ENCODE results near the gene RCE1. TPM values are rescaled to one million over a fixed set of nuclear protein-coding genes. Genes with fewer than 3 reads are reported as not detected.

The RCE1 gene
- total and polyA plus RNA-seq, 10 donors, result 10.0 to 27.9 (median 17.7) TPM

DNA sequence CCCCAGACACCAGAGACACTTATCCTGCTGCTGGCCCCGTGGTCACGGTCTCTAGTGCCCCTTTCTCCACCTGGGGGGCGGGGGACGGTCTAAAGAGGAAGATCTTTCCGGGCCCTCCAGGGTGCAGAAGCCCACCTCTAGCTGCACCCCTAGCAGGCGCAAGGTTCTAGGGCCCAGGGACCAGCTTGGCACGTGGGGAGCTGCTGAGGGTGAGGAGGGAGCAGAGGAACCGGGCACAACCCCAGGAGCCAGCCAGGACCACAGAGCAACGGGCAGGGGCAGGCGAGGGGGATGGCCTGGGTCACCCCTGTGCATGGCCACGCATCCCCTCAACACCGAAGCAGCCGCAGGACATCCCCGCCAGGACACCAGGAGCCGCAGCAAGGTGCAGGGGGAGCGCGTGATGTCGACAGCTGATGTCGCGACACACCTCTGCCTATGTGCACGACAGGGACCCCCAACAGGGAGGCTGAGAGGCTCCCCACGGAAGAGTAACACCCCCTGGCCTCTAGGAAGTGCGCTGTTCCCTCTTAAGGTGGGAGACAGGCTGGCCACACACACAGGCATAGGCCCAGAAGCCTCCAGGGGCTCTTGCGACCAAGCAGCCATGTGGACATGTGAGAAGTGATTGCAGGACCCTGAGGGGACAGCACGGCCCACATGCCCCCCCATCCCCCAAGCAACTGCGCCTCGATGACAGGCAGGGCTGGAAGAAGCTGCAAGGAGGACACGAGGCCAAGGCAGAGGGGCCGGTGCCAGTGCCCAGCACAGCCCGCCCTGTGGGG, 18.7 kb downstream of the RCE1 start:
- DNase-seq, result no peak

DNA sequence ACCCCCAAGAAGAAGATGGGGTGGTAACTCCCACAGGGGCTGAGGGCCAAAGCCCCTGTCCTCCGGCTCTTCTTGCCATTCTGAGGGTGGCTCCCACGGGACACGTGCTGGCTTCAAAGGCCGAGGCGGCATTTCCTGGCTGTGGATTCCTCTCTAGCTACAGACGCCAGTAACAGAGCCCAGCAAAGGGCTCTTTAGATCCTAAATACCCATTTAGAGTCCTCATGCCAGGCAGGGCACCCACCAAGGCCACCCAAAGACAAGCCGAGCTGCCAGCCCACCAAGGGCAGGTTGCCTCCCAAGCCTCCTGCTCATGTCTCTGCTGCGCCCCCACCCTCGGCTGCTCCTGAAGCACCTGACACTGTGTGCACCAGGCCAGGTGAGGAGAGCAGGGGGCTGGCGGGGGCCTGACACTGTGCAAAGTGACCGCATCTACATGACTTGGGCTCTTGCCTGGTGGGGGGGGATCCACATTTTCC, 19.4 kb downstream of the RCE1 start:
- DNase-seq, result no peak
- peaks cover 0 to 22% (median 2%) of the 10 kb centered on the region in 6 donors for H3K36me3 ChIP-seq
- intact Hi-C loops (cut with DNase I; ENCODE audit: low total_unique reads), result no loop called here
- WGBS, 5 donors, result 77 to 88% (median 86%) methylated on average over 5 to 11 of the region's 11 CpGs
- no peaks in the 10 kb centered on the region for H3K27me3 ChIP-seq (replicated peaks in 1 of 7)
- H3K4me3 ChIP-seq, result no peak overlapping the region
- H3K27ac ChIP-seq, result no peak overlapping the region
- peaks cover 0 to 45% (median 20%) of the 10 kb centered on the region in 6 donors for H3K4me1 ChIP-seq
- no peak for TF ChIP-seq POLR2AphosphoS5 (IDR thresholded peaks at IDR 0.05)
- TF ChIP-seq, protein P1, sequence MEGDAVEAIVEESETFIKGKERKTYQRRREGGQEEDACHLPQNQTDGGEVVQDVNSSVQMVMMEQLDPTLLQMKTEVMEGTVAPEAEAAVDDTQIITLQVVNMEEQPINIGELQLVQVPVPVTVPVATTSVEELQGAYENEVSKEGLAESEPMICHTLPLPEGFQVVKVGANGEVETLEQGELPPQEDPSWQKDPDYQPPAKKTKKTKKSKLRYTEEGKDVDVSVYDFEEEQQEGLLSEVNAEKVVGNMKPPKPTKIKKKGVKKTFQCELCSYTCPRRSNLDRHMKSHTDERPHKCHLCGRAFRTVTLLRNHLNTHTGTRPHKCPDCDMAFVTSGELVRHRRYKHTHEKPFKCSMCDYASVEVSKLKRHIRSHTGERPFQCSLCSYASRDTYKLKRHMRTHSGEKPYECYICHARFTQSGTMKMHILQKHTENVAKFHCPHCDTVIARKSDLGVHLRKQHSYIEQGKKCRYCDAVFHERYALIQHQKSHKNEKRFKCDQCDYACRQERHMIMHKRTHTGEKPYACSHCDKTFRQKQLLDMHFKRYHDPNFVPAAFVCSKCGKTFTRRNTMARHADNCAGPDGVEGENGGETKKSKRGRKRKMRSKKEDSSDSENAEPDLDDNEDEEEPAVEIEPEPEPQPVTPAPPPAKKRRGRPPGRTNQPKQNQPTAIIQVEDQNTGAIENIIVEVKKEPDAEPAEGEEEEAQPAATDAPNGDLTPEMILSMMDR (IDR thresholded peaks at IDR 0.05 in 8 of 11, conservative IDR thresholded peaks at IDR 0.05 in 3 of 11), result no peak
- TF ChIP-seq POLR2A (IDR thresholded peaks at IDR 0.05), result no peak
- no peaks in the 10 kb centered on the region for H3K9me3 ChIP-seq

More for the DNA sequence above, 18.7 kb downstream of the RCE1 start:
- Histone ChIP-seq H3K27ac (no peak overlapping the region), H3K4me3 (no peak overlapping the region), H3K27me3 (replicated peaks in 1 of 7) (no peaks in the 10 kb centered on the region), H3K4me1 (peaks cover 0 to 51% (median 22%) of the 10 kb centered on the region in 6 donors), H3K36me3 (peaks cover 0 to 22% (median 2%) of the 10 kb centered on the region in 6 donors), H3K9me3 (no peaks in the 10 kb centered on the region)
- WGBS, 5 donors, result 90 to 96% (median 94%) methylated on average over 15 to 30 of the region's 30 CpGs
- TF ChIP-seq, protein P1 (IDR thresholded peaks at IDR 0.05 in 8 of 11, conservative IDR thresholded peaks at IDR 0.05 in 3 of 11), result no peak
- TF ChIP-seq POLR2AphosphoS5 (IDR thresholded peaks at IDR 0.05), result no peak
- TF ChIP-seq POLR2A (IDR thresholded peaks at IDR 0.05), result no peak
- intact Hi-C loops (cut with DNase I; ENCODE audit: low total_unique reads), result no loop called here

DNA sequence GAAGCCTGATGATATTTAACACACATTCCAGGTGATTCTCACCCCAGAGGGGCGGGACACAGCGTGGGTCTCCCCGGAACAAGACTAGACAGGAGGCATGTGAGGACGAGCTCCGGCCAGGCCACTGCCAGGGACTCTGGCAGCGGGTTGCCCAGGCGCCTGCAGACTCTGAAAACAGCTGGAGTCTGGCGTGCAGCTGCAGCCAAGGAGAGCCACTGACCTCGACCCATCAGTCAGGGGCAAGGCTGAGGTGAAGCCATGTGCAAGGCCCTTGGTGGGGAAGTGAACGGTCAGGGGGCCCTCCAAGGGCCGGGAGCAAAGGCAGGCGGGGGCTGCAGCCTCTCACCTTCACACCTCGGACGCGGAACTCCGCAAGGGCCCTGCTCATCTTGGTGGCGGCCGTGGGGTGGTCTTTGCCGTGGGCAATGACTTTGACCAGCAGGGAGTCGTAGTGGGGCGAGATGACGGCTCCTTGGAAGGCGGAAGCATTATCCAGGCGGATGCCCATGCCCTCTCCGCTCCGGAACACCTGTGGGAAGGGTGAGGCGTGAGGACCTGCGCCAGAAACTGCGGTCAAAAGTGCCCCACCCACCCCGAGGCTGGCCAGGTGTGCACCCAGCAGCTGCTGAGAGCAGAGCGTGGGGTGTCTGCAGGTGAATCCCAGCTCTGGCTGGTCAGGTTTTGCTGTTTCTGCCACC, 20.3 kb downstream of the RCE1 start:
- no peaks in the 10 kb centered on the region for H3K27me3 ChIP-seq (replicated peaks in 1 of 7)
- peaks cover 0 to 15% (median 2%) of the 10 kb centered on the region in 6 donors for H3K36me3 ChIP-seq
- H3K27ac ChIP-seq, result peak overlapping the region in 4 of 8 donors; percentile 28 to 51 (median 46)
- WGBS, 5 donors, result 89 to 93% (median 91%) methylated on average over 18 to 31 of the region's 31 CpGs
- peaks cover 0 to 40% (median 22%) of the 10 kb centered on the region in 6 donors for H3K4me1 ChIP-seq
- intact Hi-C loops (cut with DNase I; ENCODE audit: low total_unique reads), result no loop called here
- H3K9me3 ChIP-seq, result no peaks in the 10 kb centered on the region
- no peak overlapping the region for H3K4me3 ChIP-seq
- TF ChIP-seq, protein P1 (IDR thresholded peaks at IDR 0.05 in 8 of 11, conservative IDR thresholded peaks at IDR 0.05 in 3 of 11), result no peak
- TF ChIP-seq POLR2AphosphoS5 (IDR thresholded peaks at IDR 0.05), result no peak
- no peak for TF ChIP-seq POLR2A (IDR thresholded peaks at IDR 0.05)
- no peak for DNase-seq

Data from spleen (tissue), 11 donors.